HG03045 (cell line): ENCODE results near the gene HADHB.

Experiments used
- ATAC-seq: cut with Tn5 transposase; IDR thresholded peaks from one replicate; pipeline ENCODE4 v1.9.1; 2021; ENCODE audit warnings: mild to moderate bottlenecking, moderate library complexity; ENCODE audit not compliant: unreplicated experiment

Gene HADHB

GRCh38 chr2:26244309-26245230 is at the start of gene HADHB, which contains the start of gene HADHA:
Gene HADHB (plus strand): TSS chr2:26244939. CDS start chr2:26254255, 9,316 bp downstream.
Gene HADHA (minus strand): TSS chr2:26244632. CDS start chr2:26244596, 36 bp downstream.
- peak; percentile 78 for ATAC-seq

- no peak for ATAC-seq
These were observed 49.4 kb upstream of the HADHB start for GRCh38 chr2:26195040-26195984.

GRCh38 chr2:26196683-26197418 is 47.9 kb upstream of the HADHB start:
- ATAC-seq: no peak

DNA sequence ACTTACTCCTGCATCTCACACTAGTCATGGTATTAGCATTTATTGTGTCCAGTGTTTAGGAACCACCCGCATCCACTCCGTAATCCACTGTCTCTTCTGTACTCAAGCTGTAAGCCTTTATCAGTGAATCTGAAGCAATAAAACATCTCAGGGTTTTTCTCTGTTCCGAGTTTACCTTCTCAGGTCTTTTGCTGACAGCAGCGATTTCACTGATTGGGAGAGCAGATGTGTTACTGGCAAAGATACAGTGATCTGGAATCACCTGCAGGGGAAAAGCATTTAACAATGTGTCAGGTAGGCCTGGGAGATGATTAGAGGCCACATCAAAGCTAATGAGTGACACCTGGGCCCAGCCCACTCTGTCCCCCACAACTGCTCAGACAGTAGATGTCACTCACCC is 47.2 kb upstream of the HADHB start:
- ATAC-seq: no peak

DNA sequence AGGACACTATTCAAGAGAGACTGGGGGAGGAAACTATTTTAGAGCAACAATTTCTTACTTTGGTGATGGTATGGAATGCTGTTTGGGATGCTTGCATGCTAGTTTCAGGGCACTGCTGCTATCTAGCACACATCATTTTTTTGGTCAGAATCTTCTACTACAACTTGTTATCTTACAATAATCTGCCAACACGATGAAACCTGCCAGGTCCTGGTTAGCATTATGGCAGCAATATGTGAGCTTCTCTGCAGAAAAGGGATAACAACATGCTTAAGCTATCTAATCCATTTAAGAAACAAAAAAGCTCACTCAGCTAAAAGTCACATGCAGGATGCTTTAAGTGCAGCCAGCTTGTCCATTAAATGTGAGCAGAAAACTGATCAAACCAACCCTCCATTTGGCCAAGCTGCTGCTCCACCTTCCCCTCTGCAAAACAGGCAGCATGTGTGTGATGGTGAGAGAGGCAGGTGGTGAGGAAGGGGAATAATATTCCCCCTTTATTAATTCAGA is 41.7 kb upstream of the HADHB start:
- no peak for ATAC-seq

GRCh38 chr2:26203906-26204305 is 40.8 kb upstream of the HADHB start:
- ATAC-seq: no peak

DNA sequence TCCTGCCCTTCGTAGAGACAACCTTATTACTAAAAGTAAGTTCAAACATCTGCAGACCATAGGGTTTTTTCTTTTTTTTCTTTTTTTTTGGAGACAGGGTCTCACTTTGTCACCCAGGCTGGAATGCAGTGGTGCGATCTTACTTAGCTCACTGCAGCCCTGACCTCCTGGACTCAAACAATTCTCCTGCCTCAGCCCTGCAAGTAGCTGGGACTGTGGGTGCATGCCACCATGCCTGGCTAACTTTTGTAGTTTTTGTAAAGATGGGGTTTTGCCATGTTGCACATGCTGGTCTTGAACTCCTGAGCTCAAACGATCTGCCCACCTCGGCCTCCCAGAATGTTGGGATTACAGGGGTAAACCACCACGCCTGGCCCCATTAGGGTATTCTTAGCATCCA is 32.7 kb upstream of the HADHB start:
- ATAC-seq: no peak

DNA sequence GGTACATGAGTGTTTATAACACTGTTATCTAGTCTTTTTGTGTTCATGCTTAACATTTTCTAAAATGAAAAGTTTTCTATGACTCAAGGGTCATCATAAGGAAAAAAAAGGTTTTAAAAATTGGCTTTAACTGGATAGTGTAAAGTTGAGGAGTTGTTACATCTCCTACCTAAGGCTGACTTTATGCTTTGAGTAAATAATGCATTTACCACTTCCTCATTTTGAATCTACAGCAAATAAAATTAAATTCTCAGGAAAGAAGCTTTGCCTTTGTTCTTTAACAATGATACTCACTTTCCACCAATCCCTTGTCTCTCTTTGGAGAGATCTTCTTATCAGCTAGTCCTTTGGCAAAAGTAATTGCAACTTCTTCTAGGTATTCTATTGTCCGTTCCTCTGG is 30.0 kb upstream of the HADHB start:
- no peak for ATAC-seq

GRCh38 chr2:26215833-26216232 is 28.9 kb upstream of the HADHB start:
- no peak for ATAC-seq

DNA sequence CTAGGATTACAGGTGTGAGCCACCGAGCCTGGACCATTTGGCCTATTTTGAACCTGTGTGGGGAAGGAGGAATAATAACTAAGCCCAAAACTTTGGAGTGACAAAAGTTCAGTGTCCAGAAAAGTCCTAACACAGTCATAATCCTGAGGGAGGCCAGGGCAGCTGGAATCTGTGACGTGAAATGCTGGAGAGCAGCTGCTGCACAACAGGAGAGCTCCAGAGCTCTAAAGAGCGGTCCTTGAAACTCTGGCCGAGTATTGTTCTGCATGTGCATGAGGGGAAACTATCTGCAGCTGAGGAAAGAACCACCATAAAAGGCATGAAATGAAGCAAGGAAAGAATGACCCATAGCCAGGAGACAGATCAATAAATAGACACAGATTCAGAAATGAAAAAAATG is 28.2 kb upstream of the HADHB start:
- no peak for ATAC-seq

DNA sequence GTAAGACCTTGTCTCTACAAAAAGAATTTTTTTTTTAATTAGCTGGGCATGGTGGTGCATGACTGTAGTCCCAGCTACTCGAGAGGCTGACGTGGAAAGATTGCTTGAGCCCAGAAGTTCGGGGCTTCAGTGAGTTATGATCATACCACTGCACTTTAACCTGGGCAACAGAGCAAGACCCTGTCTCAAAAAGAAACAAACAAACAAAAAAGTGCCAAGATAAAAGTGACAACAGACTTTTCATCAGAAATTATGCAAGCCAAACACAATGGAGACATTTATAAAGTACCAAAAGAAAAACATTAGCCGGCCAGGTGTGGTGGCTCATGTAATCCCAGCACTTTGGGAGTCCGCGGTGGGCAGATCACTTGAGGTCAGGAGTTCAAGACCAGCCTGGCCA is 27.0 kb upstream of the HADHB start:
- no peak for ATAC-seq

DNA sequence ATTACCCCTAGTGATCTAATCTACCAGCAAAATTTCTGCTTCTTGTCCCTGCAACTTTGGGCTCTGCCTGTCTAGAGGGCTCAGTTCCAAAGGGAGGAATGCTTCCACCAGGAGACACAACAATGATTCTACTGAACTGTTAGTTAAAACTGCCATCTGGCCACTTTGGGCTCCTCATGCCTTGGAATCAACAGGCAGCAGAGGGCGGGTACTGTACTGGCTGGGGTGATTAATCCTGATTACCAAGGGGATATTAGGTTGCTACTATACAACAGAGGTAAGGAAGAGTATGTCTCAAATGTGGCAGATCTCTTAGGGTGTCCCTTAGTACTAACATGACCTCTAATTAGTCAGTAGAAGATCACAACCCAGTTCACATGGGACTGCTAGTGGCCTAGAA is 21.7 kb upstream of the HADHB start:
- ATAC-seq: no peak

DNA sequence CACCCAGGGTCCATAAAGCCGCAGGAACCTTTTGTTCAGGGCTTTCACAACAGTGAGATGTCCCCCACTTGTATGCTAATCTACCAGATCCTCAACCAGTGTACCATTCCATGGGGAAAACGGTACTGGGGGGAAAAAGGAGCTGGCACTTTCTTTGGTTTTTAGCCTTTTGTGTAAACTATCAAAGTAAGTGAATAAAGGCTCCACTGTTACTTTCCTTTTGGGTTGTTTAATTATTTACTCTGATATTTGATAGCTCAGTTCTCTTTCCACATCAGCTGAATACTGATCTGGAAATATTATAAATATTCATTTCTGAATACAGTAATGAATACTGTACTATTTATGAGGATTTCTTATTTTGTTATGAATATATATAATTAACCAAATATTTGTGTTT is 20.6 kb upstream of the HADHB start:
- ATAC-seq: no peak

- no peak for ATAC-seq
These were observed 15.1 kb upstream of the HADHB start for GRCh38 chr2:26229595-26229994.

DNA sequence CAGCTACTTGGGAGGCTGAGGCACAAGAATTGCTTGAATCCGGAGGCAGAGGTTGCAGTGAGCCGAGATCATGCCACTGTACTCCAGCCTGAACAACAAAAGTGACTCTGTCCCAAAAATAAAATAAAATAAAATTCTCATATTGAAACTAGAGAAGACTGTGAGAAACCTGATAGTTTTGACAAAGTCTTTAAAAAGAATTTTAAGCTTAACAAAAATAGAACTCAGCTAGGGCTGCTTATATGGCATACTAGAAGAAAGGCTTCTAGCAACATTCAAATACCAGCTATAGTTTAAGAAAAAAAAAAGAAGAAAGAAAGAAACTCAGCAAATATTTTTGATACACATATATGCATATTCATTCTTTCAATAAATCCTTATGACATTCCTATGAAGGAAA is 13.9 kb upstream of the HADHB start:
- ATAC-seq: no peak

- no peak for ATAC-seq
These were observed 9.7 kb upstream of the HADHB start for GRCh38 chr2:26235089-26235488.

DNA sequence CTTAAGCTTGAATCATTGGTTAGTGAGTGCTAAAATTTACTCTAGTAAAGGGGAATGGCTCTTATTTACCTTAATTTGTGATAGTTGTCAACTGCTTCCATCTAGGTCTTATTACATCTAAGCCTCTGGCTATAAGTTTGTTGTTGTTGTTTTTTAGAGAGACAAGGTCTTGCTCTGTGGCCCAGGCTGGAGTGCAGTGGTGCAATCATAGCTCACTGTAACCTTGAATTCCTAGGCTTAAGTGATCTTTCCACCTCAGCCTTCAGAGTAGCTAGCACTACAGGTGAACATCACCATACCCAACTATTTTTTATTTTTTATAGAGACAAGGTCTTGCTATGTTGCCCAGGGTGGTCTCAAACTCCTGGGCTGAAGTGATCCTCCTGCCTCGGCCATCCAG is 6.9 kb upstream of the HADHB start:
- no peak for ATAC-seq

DNA sequence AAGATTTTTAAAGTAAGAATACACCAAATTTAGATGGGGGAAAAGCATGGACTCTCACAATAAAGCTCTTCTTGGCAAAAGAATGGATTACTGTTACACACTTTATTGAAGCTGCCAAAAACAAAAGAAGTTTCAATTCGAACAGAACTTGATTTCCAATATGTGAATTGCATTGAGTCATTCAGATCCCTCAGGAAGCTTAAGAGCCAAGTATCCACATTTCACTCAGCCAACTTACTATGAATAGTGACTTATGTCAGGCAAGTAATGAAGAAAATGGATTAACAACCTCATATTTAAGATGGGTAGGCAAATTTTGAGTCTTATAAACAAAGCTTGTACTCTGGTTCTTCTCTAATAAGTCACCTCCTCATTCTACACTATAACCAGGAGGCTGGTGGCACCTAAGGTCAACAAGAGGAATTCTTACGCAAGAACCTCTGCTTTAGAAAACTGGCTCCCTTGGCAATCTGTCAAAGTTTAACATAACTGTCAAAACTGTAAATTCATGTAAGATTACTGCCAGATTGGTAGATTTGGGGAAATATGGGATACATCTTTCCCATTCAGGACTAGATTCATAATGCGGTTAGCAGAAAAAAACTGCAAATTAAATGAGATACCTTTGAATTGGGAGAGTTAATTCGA is 6.3 kb upstream of the HADHB start:
- ATAC-seq: no peak

- no peak for ATAC-seq
These were observed 2.8 kb upstream of the HADHB start for GRCh38 chr2:26241928-26242436.
